ENCODE results near the gene DUS3L.
"Not testable (repeated sequence)": the region's sequence is repeated elsewhere in the genome, so short reads cannot be mapped to it uniquely, and the experiment has no call there.

DUS3L gene

DNA sequence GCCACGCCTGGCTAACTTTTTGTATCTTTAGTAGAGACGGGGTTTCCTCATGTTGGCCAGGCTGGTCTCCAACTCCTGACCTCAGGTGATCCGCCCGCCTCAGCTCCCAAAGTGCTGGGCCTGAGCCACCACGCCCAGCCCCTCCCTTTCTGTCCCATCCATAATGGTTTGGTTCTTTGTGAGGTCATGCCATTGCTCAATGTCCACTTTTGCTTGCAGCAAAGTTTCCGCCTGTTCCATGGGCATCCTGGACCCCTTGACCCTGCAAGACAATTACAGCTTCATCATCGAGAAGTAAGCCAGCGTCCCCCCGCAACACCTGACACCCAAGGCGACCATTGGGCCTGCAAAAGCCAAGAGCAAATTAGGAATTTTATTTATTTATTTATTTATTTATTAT lies 23.0 kb downstream of the DUS3L start:
- no peak for DNase-seq

GRCh38 chr19:5765220-5765619 lies 25.7 kb downstream of the DUS3L start:
- DNase-seq: no peak

DNA sequence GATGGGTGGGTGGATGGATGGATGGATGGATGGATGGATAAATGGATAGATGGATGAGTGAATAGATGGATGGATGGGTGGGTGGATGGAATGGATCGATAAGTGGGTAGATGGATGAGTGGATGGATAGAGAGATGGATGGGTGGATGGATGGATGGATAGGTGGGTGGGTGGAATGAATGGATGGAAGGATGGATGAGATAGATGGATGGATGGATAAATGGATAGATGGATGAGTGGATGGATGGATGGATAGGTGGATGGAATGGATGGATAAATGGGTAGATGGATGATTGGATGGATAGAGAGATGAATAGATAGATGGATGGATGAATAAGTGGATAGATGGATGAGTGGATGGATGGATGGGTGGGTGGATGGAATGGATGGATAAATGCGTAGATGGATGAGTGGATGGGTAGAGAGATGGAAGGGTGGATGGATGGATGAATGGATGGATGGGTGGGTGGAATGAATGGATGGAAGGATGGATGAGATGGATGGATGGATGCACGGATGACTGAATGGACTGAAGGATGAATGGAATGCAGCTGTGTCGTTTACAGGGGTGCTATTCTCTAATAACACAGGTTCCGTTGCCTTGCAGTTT lies 28.2 kb downstream of the DUS3L start:
- no peak for DNase-seq

GRCh38 chr19:5753743-5754142 lies 37.2 kb downstream of the DUS3L start:
- no peak for DNase-seq

DNA sequence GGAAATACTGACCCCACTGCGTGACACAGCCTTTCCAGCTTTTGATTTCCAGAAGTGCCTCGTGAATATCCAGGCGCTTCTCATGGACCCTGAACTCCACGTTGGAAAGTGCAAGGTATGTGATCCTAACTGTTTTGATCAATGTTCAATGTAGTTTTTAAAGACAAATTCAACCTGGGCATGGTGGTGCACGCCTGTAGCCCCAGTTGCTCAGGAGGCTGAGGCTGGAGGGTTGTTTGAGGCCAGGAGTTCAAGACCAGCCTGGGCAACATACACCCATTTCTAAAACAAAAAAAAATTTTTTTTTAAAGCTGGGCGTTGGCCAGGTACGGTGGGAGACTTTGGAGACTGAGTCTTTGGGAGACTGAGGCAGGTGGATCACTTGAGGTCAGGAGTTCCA lies 39.3 kb downstream of the DUS3L start:
- no peak for DNase-seq

GRCh38 chr19:5749505-5749904 lies 41.5 kb downstream of the DUS3L start:
- no peak for DNase-seq

GRCh38 chr19:5748920-5749319 lies 42.0 kb downstream of the DUS3L start:
- DNase-seq: not testable (repeated sequence)

DNA sequence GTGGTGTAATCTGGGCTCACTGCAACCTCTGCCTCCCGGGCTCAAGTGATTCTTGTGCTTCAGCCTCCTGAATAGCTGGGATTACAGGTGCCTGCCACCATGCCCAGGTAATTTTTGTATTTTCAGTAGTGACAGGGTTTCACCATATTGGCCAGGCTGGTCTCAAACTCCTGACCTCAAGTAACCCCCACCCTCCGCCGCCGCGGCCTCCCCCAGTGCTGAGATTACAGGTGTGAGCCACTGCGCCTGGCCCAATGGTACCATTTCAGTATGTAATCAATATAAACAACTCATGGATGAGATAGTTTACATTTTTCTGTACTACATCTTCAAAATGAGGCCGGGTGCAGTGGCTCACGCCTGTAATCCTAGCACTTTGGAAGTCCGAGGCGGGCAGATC lies 46.0 kb downstream of the DUS3L start:
- not testable (repeated sequence) for DNase-seq

DNA sequence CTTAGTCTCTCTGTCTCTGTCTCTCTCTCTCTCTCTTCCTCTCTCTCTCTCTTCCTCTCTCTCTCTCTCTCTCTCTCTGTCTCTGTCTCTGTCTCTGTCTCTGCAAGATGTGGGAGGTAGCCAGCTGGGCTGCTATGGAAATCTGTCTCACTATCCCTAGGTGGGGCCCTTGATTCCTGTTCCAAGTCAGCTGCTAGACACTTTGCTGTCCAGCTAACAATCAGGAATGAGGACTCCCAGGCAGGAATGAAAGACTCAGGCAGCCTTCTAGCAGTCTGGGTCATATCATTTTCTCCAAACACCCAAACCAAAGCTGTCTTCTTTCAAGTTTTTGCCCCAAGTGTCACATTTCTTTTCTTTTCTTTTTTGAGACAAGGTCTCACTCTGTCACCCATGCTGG lies 47.3 kb downstream of the DUS3L start:
- no peak for DNase-seq

DNA sequence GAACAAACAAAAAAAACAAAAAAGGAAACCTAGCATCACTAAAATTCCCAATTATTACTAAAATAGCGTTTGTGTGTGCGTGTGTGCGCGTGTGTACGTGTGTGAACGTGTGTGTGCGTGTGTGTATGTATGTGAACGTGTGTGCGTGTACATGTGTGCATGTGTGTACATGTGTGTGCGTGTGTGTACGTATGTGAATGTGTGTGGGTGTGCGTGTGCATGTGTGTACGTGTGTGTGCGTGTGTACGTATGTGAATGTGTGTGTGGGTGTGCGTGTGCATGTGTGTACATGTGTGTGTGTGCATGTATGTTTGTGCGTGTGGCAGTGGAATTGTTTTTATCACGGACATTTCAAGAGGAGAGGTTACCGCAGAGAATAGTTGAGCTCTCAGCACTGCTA lies 48.9 kb downstream of the DUS3L start:
- DNase-seq: no peak

DNA sequence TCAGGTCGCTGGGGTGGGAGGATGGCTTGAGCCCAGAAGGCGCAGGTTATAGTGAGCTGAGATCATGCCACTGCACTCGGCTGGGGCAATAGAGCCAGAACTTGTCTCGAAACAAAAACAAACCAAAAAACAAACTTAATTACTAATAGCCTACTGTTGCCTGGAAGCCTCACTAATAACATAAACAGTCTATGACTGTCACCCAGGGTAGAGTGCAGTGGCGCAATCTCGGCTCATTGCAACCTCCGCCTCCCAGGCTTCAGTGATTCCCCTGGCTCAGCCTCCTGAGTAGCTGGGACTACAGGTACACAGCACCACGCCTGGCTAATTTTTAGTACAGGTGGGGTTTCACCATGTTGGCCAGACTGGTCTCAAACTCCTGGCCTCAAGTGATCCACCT lies 52.5 kb downstream of the DUS3L start:
- DNase-seq: no peak

All from activated CD4-positive, CD25-positive, alpha-beta regulatory T cell treated with anti-CD3 and anti-CD28 coated beads, Interleukin-2, amount 50 U/mL, for 72 hours (primary cell).